ENCODE results near the gene TMCO5A. TPM values are rescaled to one million over a fixed set of nuclear protein-coding genes. Genes with fewer than 3 reads are reported as not detected.

TMCO5A gene
- not detected for total RNA-seq
- polyA plus RNA-seq = not detected
- long read RNA-seq, donor 1 = 0 reads
- long read RNA-seq, donor 2 = 0 reads
- long read RNA-seq, donor 3 = 0 reads

DNA sequence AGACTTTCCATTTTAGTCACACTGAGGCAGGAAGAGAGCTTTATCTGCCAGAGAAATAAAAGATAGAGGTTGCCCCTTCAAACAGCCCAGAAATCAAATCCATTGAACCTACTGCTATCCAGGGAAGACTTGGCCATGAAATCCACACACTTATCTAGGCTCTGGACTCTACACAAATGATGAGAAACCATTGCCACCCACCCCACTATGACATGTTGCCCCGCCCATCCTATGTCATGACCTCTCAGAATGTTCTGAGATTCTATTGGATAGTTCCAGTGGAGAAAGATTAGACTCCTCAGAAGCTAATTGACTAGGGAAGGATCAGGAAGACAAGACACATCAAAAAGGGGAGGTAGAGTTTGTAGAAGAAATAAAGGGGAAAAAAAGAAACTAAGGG, at the start of gene TMCO5A:
Gene TMCO5A (plus strand): TSS at position 301 of the 400 bp plus-strand sequence. CDS start 1,684 bp downstream, outside the sequence.
- Histone ChIP-seq H3K4me3 (no peak within 1 kb of the TSS), H3K36me3 (no peaks in the 10 kb centered on the region), H3K27ac (no peak within 1 kb of the TSS), H3K4me1 (ENCODE audit: insufficient read depth) (peaks cover 3% of the 10 kb centered on the region), H3K27me3 (no peaks in the 10 kb centered on the region), H3K9me3 (no peaks in the 10 kb centered on the region)
- no peak for DNase-seq
- TF ChIP-seq EP300 (IDR thresholded peaks at IDR 0.05) (no peak), POLR2A (IDR thresholded peaks at IDR 0.05) (no peak)
- TF ChIP-seq, protein P1, sequence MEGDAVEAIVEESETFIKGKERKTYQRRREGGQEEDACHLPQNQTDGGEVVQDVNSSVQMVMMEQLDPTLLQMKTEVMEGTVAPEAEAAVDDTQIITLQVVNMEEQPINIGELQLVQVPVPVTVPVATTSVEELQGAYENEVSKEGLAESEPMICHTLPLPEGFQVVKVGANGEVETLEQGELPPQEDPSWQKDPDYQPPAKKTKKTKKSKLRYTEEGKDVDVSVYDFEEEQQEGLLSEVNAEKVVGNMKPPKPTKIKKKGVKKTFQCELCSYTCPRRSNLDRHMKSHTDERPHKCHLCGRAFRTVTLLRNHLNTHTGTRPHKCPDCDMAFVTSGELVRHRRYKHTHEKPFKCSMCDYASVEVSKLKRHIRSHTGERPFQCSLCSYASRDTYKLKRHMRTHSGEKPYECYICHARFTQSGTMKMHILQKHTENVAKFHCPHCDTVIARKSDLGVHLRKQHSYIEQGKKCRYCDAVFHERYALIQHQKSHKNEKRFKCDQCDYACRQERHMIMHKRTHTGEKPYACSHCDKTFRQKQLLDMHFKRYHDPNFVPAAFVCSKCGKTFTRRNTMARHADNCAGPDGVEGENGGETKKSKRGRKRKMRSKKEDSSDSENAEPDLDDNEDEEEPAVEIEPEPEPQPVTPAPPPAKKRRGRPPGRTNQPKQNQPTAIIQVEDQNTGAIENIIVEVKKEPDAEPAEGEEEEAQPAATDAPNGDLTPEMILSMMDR (IDR thresholded peaks at IDR 0.05) = no peak
- intact Hi-C loops (cut with DNase I) = no loop called here
- 84 to 93% (median 88%) methylated on average over 1 of the region's 1 CpG for WGBS, 3 donors

GRCh38 chr15:37885651-37886050, 48.8 kb upstream of the TMCO5A start:
- no peaks in the 10 kb centered on the region for H3K9me3 ChIP-seq
- TF ChIP-seq EP300 (IDR thresholded peaks at IDR 0.05) (no peak), POLR2A (IDR thresholded peaks at IDR 0.05) (no peak)
- TF ChIP-seq, protein P1 (IDR thresholded peaks at IDR 0.05) = no peak
- H3K4me3 ChIP-seq = no peak overlapping the region
- intact Hi-C loops (cut with DNase I) = no loop called here
- H3K27ac ChIP-seq = no peak overlapping the region
- no peak for DNase-seq
- no peaks in the 10 kb centered on the region for H3K36me3 ChIP-seq
- H3K27me3 ChIP-seq = no peaks in the 10 kb centered on the region
- H3K4me1 ChIP-seq (ENCODE audit: insufficient read depth) = no peaks in the 10 kb centered on the region

DNA sequence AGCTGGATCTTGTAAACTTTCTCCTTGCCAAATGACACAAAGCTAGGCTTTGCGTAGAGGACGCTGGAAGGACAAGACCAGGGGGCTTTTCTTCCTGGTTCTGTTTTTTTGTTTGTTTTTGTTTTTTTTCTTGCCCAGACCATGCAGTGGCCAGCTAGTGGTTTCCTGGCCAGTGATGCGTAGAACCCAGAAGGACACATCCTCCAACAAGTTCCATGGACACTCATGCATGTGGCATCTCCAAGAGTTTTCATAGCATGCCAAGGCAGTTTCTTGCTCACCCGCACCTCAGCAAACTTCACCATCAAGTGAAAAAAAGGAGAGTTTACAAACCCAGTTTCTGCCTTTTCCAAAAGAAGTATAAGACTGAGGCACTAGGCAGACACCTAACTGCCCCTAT, 46.1 kb upstream of the TMCO5A start:
- DNase-seq = no peak
- H3K4me1 ChIP-seq (ENCODE audit: insufficient read depth) = no peaks in the 10 kb centered on the region
- no peaks in the 10 kb centered on the region for H3K36me3 ChIP-seq
- intact Hi-C loops (cut with DNase I) = no loop called here
- no peak overlapping the region for H3K27ac ChIP-seq
- H3K9me3 ChIP-seq = no peaks in the 10 kb centered on the region
- 86 to 92% (median 88%) methylated on average over 4 of the region's 4 CpGs for WGBS, 3 donors
- no peaks in the 10 kb centered on the region for H3K27me3 ChIP-seq
- no peak overlapping the region for H3K4me3 ChIP-seq
- TF ChIP-seq, protein P1 (IDR thresholded peaks at IDR 0.05) = no peak
- TF ChIP-seq POLR2A (IDR thresholded peaks at IDR 0.05) (no peak), EP300 (IDR thresholded peaks at IDR 0.05) (no peak)

DNA sequence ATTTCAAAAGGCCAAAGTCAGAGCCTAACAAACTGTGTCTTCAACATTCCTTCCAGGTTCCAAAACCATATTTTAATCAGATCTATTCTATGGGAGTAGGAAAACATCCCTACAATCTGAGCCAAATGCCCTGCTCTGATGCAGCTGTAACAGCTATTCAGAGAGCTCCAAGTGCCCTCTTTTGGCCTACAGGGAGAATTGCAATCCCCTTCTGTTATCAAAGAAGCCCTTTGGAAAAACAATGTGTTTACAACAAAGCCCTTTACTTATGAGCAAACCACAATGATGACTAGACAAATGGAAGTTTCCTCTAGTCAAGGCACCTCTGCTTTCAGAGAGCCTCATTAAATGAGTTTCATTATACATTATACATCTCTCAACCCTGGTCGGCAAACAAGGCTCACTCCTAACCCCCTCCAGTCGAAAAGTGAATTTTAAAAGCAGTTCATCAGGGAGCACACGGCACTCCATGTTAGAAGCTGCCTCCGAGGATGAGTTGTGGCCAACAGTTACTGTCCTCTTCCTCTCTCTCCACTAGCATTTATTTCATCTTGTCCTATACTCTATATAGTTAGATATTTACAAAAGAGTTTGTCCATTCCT, 42.6 kb upstream of the TMCO5A start:
- no peaks in the 10 kb centered on the region for H3K4me1 ChIP-seq (ENCODE audit: insufficient read depth)
- no peak for DNase-seq
- H3K27me3 ChIP-seq = no peaks in the 10 kb centered on the region
- TF ChIP-seq EP300 (IDR thresholded peaks at IDR 0.05) (no peak), POLR2A (IDR thresholded peaks at IDR 0.05) (no peak)
- TF ChIP-seq, protein P1 (IDR thresholded peaks at IDR 0.05) = no peak
- no peaks in the 10 kb centered on the region for H3K36me3 ChIP-seq
- WGBS, 3 donors = 48 to 61% (median 52%) methylated on average over 4 of the region's 4 CpGs
- no peaks in the 10 kb centered on the region for H3K9me3 ChIP-seq
- intact Hi-C loops (cut with DNase I) = no loop called here
- H3K4me3 ChIP-seq = no peak overlapping the region
- H3K27ac ChIP-seq = no peak overlapping the region

Measured in ovary (tissue), 10 donors.